Kidney epithelial cell (primary cell): ENCODE data around the gene ALMS1. TPM values are rescaled to one million over a fixed set of nuclear protein-coding genes. Genes with fewer than 3 reads are reported as not detected.
"Not testable (repeated sequence)": the region's sequence is repeated elsewhere in the genome, so short reads cannot be mapped to it uniquely, and the experiment has no call there.

Source experiments
- DNase-seq: peaks from one replicate; pipeline ENCODE4 v3.0.0-alpha.2; 2010; ENCODE audit warnings: low read depth
- H3K27me3 ChIP-seq: 2 replicates; pipeline ENCODE4 v1.6.0; 2011; ENCODE audit warnings: low read length; ENCODE audit not compliant: control insufficient read depth, insufficient read depth
- H3K36me3 ChIP-seq: 2 replicates; pipeline ENCODE4 v1.5.1; 2011; ENCODE audit warnings: low read length; ENCODE audit not compliant: control insufficient read depth, insufficient read depth
- H3K4me3 ChIP-seq: 2 replicates; pipeline ENCODE4 v1.5.1; 2011; ENCODE audit warnings: low read depth, mild to moderate bottlenecking, control low read depth, low read length
- CTCF ChIP-seq: IDR thresholded peaks from 2 replicates; pipeline ENCODE4 v1.5.1; 2011; ENCODE audit warnings: mild to moderate bottlenecking, moderate library complexity, low read length, control low read depth, inconsistent platforms; ENCODE audit not compliant: insufficient read depth, poor library complexity, severe bottlenecking
- total RNA-seq: library from RNA; depleted of rRNA; stranded (reverse); fragments of >200 nt; gene quantifications from 2 replicates; pipeline ENCODE4 v1.2.3, GENCODE V29; 2015

Gene ALMS1
- total RNA-seq, 1 donor from 2014 or later, result 26.1 TPM

GRCh38 chr2:73628493-73628892, 242.9 kb downstream of the ALMS1 start:
- not testable (repeated sequence) for DNase-seq, H3K4me3 ChIP-seq, H3K27me3 ChIP-seq, H3K36me3 ChIP-seq

- not testable (repeated sequence) for H3K27me3 ChIP-seq, H3K36me3 ChIP-seq, DNase-seq, H3K4me3 ChIP-seq
- TF ChIP-seq CTCF, result peak; percentile 49
These were observed 245.1 kb downstream of the ALMS1 start for GRCh38 chr2:73630662-73631266.

GRCh38 chr2:73636977-73637376, 251.3 kb downstream of the ALMS1 start:
- not testable (repeated sequence) for H3K27me3 ChIP-seq, H3K4me3 ChIP-seq, DNase-seq, H3K36me3 ChIP-seq

GRCh38 chr2:73638429-73638828, 252.8 kb downstream of the ALMS1 start:
- Histone ChIP-seq H3K36me3 (no peaks in the 10 kb centered on the region), H3K27me3 (no peaks in the 10 kb centered on the region), H3K4me3 (no peak overlapping the region)
- TF ChIP-seq CTCF, result no peak
- no peak for DNase-seq

- no peak for TF ChIP-seq CTCF
These were observed 254.9 kb downstream of the ALMS1 start for GRCh38 chr2:73640511-73640911.

GRCh38 chr2:73640946-73641766, 255.5 kb downstream of the ALMS1 start:
- H3K27me3 ChIP-seq, result no peaks in the 10 kb centered on the region
- H3K4me3 ChIP-seq, result no peak overlapping the region
- no peaks in the 10 kb centered on the region for H3K36me3 ChIP-seq
- no peak for DNase-seq
- TF ChIP-seq CTCF, result no peak

More at GRCh38 chr2:73640511-73640911, 254.9 kb downstream of the ALMS1 start:
- DNase-seq, result no peak
- Histone ChIP-seq H3K27me3 (no peaks in the 10 kb centered on the region), H3K36me3 (no peaks in the 10 kb centered on the region), H3K4me3 (no peak overlapping the region)

GRCh38 chr2:73641767-73642062, 256.1 kb downstream of the ALMS1 start:
- no peak for TF ChIP-seq CTCF
- no peak overlapping the region for H3K4me3 ChIP-seq
- DNase-seq, result no peak
- no peaks in the 10 kb centered on the region for H3K27me3 ChIP-seq
- H3K36me3 ChIP-seq, result no peaks in the 10 kb centered on the region
